GM18909 (cell line): Measurements from ENCODE around the gene RBX1.

ENCODE experiments used
- ATAC-seq: cut with Tn5 transposase; IDR thresholded peaks from one replicate; pipeline ENCODE4 v1.9.1; 2021; ENCODE audit warnings: mild to moderate bottlenecking; ENCODE audit not compliant: unreplicated experiment, poor library complexity

RBX1 gene

GRCh38 chr22:41021061-41021612 lies 70.0 kb downstream of the RBX1 start:
- no peak for ATAC-seq

GRCh38 chr22:41021613-41022454 lies 70.7 kb downstream of the RBX1 start:
- peak; percentile 59 for ATAC-seq

- ATAC-seq = peak; percentile 68
Measured at GRCh38 chr22:41022470-41023298, 71.5 kb downstream of the RBX1 start.
